Measurements from ENCODE around the gene HBG1. TPM values are rescaled to one million over a fixed set of nuclear protein-coding genes. Genes with fewer than 3 reads are reported as not detected.

The HBG1 gene
- total and polyA plus RNA-seq, 10 of the 15 experiments (the other 5 are each of a cell fraction or from before 2014, with no cell fraction given): 0.84 to 2.3 (median 1.9) TPM; not detected in 5

DNA sequence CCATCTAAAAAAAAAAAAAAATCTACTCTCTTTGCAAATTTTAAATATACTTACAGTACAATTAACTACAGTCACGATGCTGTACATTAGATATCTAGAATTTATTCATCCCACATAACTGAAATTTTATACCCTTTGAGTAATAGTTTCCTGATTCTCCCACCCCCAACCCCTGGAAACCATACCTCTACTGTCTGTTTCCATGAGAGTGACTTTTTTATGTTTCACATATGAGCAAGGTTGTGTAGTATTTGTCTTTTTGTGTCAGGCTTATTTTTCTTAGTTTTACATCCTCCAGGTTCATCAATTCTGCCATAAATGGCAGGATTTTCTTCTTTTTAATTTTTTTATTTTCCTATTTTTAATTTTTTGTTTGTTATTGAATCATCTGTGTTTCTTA lies 26.0 kb downstream of the HBG1 start:
- H3K9me3 ChIP-seq (replicated peaks; ENCODE audit: control insufficient read depth, insufficient read depth, low read length): no peaks in the 10 kb centered on the region
- no peak overlapping the region for H3K27ac ChIP-seq (ENCODE audit: control insufficient read depth, insufficient read depth)
- FAIRE-seq: no peak
- H2AFZ ChIP-seq (ENCODE audit: control insufficient read depth, low read depth, low read length): no peak overlapping the region
- ATAC-seq: no peak
- ChIA-PET CTCF (no interaction called here), RAD21 (ENCODE audit: unreplicated experiment) (no interaction called here), POLR2A (no interaction called here), SMC1A (ENCODE audit: uncharacterized antibody, unreplicated experiment) (no interaction called here)
- in situ Hi-C loops (cut with MboI) (no loop called here), intact Hi-C loops (cut with micrococcal nuclease; ENCODE audit: unreplicated experiment) (no loop called here)
- H3K36me3 ChIP-seq (ENCODE audit: control insufficient read depth in 2 of 2, insufficient read depth in 2 of 2, low read length in 1 of 2): no peaks in the 10 kb centered on the region
- no peaks in the 10 kb centered on the region for H3K4me1 ChIP-seq (ENCODE audit: control insufficient read depth, insufficient read depth, low read length)
- no peak for TF ChIP-seq SREBF1 (IDR thresholded peaks at IDR 0.05; ENCODE audit: low read length)
- no peak for TF ChIP-seq STAT1 (conservative IDR thresholded peaks at IDR 0.05)
- TF ChIP-seq MLLT1 (IDR thresholded peaks at IDR 0.05): no peak
- no peak for TF ChIP-seq POU2F2 (IDR thresholded peaks at IDR 0.05; ENCODE audit: borderline replicate concordance, low read depth, low read length)
- no peak for TF ChIP-seq MXI1 (IDR thresholded peaks at IDR 0.05; ENCODE audit: low read depth, low read length)
- no peak for TF ChIP-seq HDAC6 (IDR thresholded peaks at IDR 0.05; ENCODE audit: unreplicated experiment)
- no peak for TF ChIP-seq BRCA1 (IDR thresholded peaks at IDR 0.05; ENCODE audit: low read depth, low read length)
- TF ChIP-seq HSF1 (IDR thresholded peaks at IDR 0.05; ENCODE audit: low read depth, low read length): no peak
- no peak for TF ChIP-seq MEF2A (IDR thresholded peaks at IDR 0.05; ENCODE audit: insufficient read depth, low read depth, low read length)
- TF ChIP-seq IKZF2 (IDR thresholded peaks at IDR 0.05): no peak
- no peak for TF ChIP-seq ZBTB33 (IDR thresholded peaks at IDR 0.05)
- TF ChIP-seq SMARCA5 (IDR thresholded peaks at IDR 0.05): no peak
- H3K27me3 ChIP-seq (replicated peaks in 1 of 2; ENCODE audit: control insufficient read depth in 2 of 2, insufficient read depth in 2 of 2, low read length in 1 of 2): no peaks in the 10 kb centered on the region
- no peaks in the 10 kb centered on the region for H4K20me1 ChIP-seq (ENCODE audit: control insufficient read depth, insufficient read depth)
- no TSS peak for BruUV-seq (replicated peaks)
- no peaks in the 10 kb centered on the region for H3K79me2 ChIP-seq (ENCODE audit: control insufficient read depth, insufficient read depth, low read length)
- WGBS (ENCODE audit: insufficient coverage, insufficient replicate concordance, low lambda C conversion rate, missing lambda C conversion rate): 0% methylated on average over 1 of the region's 1 CpG
- DNase-seq (ENCODE audit: low read depth, low spot score): no peak
- no peak overlapping the region for H3K9ac ChIP-seq (ENCODE audit: control insufficient read depth, insufficient read depth, low read length)
- H3K4me2 ChIP-seq (ENCODE audit: control insufficient read depth, insufficient read depth): no peak overlapping the region
- H3K4me3 ChIP-seq: no peak overlapping the region

Measured in GM12878 (cell line).